Measurements from ENCODE around the gene LRRC8C.

LRRC8C gene

GRCh38 chr1:89723144-89723543 lies 90.2 kb downstream of the LRRC8C start:
- no peak overlapping the region for H2AFZ ChIP-seq (ENCODE audit: low read depth)
- no peaks in the 10 kb centered on the region for H3K36me3 ChIP-seq (ENCODE audit: insufficient read depth)
- peaks cover 23% of the 10 kb centered on the region for H3K4me1 ChIP-seq (ENCODE audit: low read depth, poor library complexity, severe bottlenecking)
- TF ChIP-seq CTCF (conservative IDR thresholded peaks at IDR 0.05; ENCODE audit: low read depth, low read length): no peak
- H3K9ac ChIP-seq: no peak overlapping the region
- no peak overlapping the region for H3K4me3 ChIP-seq (IDR thresholded peaks at IDR 0.05; ENCODE audit: insufficient read depth, low read depth, low read length)
- H3K4me2 ChIP-seq: no peak overlapping the region
- H3K27me3 ChIP-seq (ENCODE audit: insufficient read depth, low read depth): no peaks in the 10 kb centered on the region
- H3K79me2 ChIP-seq (ENCODE audit: insufficient read depth, low read depth): no peaks in the 10 kb centered on the region
- H4K20me1 ChIP-seq (ENCODE audit: insufficient read depth): no peaks in the 10 kb centered on the region
- H3K27ac ChIP-seq: no peak overlapping the region

GRCh38 chr1:89723863-89724262 lies 90.9 kb downstream of the LRRC8C start:
- Histone ChIP-seq H3K4me2 (no peak overlapping the region), H3K27ac (no peak overlapping the region), H4K20me1 (ENCODE audit: insufficient read depth) (no peaks in the 10 kb centered on the region), H3K4me3 (IDR thresholded peaks at IDR 0.05; ENCODE audit: insufficient read depth, low read depth, low read length) (no peak overlapping the region), H3K9ac (no peak overlapping the region), H2AFZ (ENCODE audit: low read depth) (no peak overlapping the region), H3K36me3 (ENCODE audit: insufficient read depth) (no peaks in the 10 kb centered on the region), H3K79me2 (ENCODE audit: insufficient read depth, low read depth) (no peaks in the 10 kb centered on the region), H3K27me3 (ENCODE audit: insufficient read depth, low read depth) (no peaks in the 10 kb centered on the region), H3K4me1 (ENCODE audit: low read depth, poor library complexity, severe bottlenecking) (peaks cover 18% of the 10 kb centered on the region)
- TF ChIP-seq CTCF (conservative IDR thresholded peaks at IDR 0.05; ENCODE audit: low read depth, low read length): no peak

- no peak overlapping the region for H3K9ac ChIP-seq
These were observed 91.6 kb downstream of the LRRC8C start for GRCh38 chr1:89724369-89725010.

GRCh38 chr1:89725011-89725370 lies 92.1 kb downstream of the LRRC8C start:
- no peak for TF ChIP-seq CTCF (conservative IDR thresholded peaks at IDR 0.05; ENCODE audit: low read depth, low read length)
- Histone ChIP-seq H3K36me3 (ENCODE audit: insufficient read depth) (no peaks in the 10 kb centered on the region), H3K9ac (no peak overlapping the region), H4K20me1 (ENCODE audit: insufficient read depth) (no peaks in the 10 kb centered on the region), H3K4me2 (no peak overlapping the region), H3K4me1 (ENCODE audit: low read depth, poor library complexity, severe bottlenecking) (peaks cover 7% of the 10 kb centered on the region), H3K27ac (no peak overlapping the region), H3K79me2 (ENCODE audit: insufficient read depth, low read depth) (no peaks in the 10 kb centered on the region), H2AFZ (ENCODE audit: low read depth) (no peak overlapping the region), H3K27me3 (ENCODE audit: insufficient read depth, low read depth) (no peaks in the 10 kb centered on the region), H3K4me3 (IDR thresholded peaks at IDR 0.05; ENCODE audit: insufficient read depth, low read depth, low read length) (no peak overlapping the region)

More at GRCh38 chr1:89724369-89725010, 91.6 kb downstream of the LRRC8C start:
- Histone ChIP-seq H3K79me2 (ENCODE audit: insufficient read depth, low read depth) (no peaks in the 10 kb centered on the region), H3K27ac (no peak overlapping the region), H3K27me3 (ENCODE audit: insufficient read depth, low read depth) (no peaks in the 10 kb centered on the region), H3K36me3 (ENCODE audit: insufficient read depth) (no peaks in the 10 kb centered on the region), H2AFZ (ENCODE audit: low read depth) (no peak overlapping the region), H3K4me3 (IDR thresholded peaks at IDR 0.05; ENCODE audit: insufficient read depth, low read depth, low read length) (no peak overlapping the region), H3K4me1 (ENCODE audit: low read depth, poor library complexity, severe bottlenecking) (peaks cover 12% of the 10 kb centered on the region), H3K4me2 (no peak overlapping the region), H4K20me1 (ENCODE audit: insufficient read depth) (no peaks in the 10 kb centered on the region)
- TF ChIP-seq CTCF (conservative IDR thresholded peaks at IDR 0.05; ENCODE audit: low read depth, low read length): no peak

Data from KMS-11 (cell line).